RWPE2 (cell line): ENCODE measurements around the gene KIF25.

Source experiments
- ATAC-seq: fragments of 200-7000 bp; cut with Tn5 transposase; 3 replicates; pipeline ENCODE4 v1.9.1; 2021; ENCODE audit warnings: low read depth
- DNase-seq: peaks from one replicate; pipeline ENCODE4 v3.0.0-alpha.2; 2020; ENCODE audit warnings: low spot score
- H3K27ac ChIP-seq: fragments of 450-650 bp; 2 replicates; pipeline ENCODE4 v1.5.1; 2017; ENCODE audit warnings: mild to moderate bottlenecking; ENCODE audit not compliant: poor library complexity, severe bottlenecking
- H3K27me3 ChIP-seq: fragments of 250-450 bp; sonication (Bioruptor Pico); 2 replicates; pipeline ENCODE4 v1.5.1; 2021; ENCODE audit warnings: mild to moderate bottlenecking, moderate library complexity; ENCODE audit not compliant: insufficient read depth, poor library complexity, severe bottlenecking
- H3K36me3 ChIP-seq: fragments of 250-450 bp; sonication (Bioruptor Pico); 2 replicates; pipeline ENCODE4 v1.5.1; 2020; ENCODE audit warnings: low read depth, mild to moderate bottlenecking, moderate library complexity
- H3K4me1 ChIP-seq: fragments of 250-450 bp; sonication (Bioruptor Pico); 2 replicates; pipeline ENCODE4 v1.5.1; 2021; ENCODE audit warnings: mild to moderate bottlenecking, moderate library complexity; ENCODE audit not compliant: insufficient read depth, poor library complexity, severe bottlenecking
- H3K4me3 ChIP-seq: fragments of 250-450 bp; sonication (Bioruptor Pico); 2 replicates; pipeline ENCODE4 v1.5.1; 2021; ENCODE audit warnings: mild to moderate bottlenecking, moderate library complexity; ENCODE audit not compliant: severe bottlenecking
- H3K9me3 ChIP-seq: fragments of 250-450 bp; sonication (Bioruptor Pico); 2 replicates; pipeline ENCODE4 v1.5.1; 2021; ENCODE audit warnings: mild to moderate bottlenecking, moderate library complexity; ENCODE audit not compliant: severe bottlenecking
- TF ChIP-seq, protein P1 (sequence below): fragments of 450-650 bp; IDR thresholded peaks from one replicate; pipeline ENCODE4 v1.5.1; 2017; ENCODE audit warnings: mild to moderate bottlenecking, moderate library complexity; ENCODE audit not compliant: poor library complexity, severe bottlenecking

KIF25 gene

DNA sequence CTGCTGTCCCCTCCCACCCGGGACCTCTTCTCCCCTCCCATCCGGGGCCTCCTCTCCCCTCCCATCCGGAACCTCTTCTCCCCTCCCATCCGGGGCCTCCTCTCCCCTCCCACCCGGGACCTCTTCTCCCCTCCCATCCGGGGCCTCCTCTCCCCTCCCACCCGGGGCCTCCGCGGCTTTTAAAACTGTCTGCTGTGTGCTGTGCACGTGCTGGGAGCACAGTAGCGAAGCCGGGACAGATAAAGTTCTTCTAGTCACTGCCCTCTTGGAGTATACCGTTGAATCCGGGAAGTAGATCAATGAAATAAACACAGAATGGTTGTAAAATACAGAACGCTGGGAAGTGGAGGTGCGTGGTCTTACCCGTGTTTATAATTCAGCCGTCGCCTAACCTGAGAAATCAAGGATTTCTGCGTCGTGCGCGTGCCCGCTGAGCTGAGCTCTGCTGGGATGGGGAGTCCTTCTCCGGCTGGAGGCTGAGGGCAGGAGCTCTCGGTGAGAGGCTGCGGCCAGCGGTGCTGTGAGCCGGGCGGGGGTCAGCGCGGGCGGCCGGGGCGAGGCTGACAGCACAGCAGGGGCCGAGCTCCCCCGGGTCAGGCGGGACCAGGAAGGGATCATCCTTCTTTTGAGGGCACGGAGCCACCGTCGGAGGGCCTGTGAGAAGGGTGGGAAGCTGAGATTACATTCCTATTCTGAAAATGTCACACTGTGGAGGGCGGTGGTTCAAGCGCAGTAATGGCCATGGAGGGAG lies 19.6 kb upstream of the KIF25 start:
- Histone ChIP-seq H3K4me1 (no peaks in the 10 kb centered on the region), H3K27ac (no peak overlapping the region)
- TF ChIP-seq, protein P1, sequence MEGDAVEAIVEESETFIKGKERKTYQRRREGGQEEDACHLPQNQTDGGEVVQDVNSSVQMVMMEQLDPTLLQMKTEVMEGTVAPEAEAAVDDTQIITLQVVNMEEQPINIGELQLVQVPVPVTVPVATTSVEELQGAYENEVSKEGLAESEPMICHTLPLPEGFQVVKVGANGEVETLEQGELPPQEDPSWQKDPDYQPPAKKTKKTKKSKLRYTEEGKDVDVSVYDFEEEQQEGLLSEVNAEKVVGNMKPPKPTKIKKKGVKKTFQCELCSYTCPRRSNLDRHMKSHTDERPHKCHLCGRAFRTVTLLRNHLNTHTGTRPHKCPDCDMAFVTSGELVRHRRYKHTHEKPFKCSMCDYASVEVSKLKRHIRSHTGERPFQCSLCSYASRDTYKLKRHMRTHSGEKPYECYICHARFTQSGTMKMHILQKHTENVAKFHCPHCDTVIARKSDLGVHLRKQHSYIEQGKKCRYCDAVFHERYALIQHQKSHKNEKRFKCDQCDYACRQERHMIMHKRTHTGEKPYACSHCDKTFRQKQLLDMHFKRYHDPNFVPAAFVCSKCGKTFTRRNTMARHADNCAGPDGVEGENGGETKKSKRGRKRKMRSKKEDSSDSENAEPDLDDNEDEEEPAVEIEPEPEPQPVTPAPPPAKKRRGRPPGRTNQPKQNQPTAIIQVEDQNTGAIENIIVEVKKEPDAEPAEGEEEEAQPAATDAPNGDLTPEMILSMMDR = no peak

DNA sequence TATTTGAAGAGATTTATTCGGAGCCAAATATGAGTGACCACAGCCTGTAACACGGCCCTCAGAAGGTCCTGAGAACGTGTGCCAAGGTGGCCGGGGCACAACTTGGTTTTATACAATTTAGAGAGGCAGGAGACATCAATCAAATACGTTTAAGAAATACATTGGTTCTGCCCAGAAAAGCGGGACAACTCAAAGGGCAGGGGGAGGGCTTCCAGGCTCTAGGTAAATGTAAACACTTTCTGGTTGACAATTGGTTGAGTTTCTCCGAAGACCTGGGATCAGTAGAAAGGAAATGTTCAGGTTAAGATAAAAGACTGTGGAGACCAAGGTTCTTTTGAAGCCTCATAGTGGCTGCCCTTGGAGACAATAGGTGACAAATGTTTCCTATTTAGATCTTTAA lies 18.9 kb upstream of the KIF25 start:
- H3K27ac ChIP-seq = no peak overlapping the region
- H3K36me3 ChIP-seq = no peaks in the 10 kb centered on the region
- ATAC-seq (no peak), DNase-seq (no peak)
- H3K9me3 ChIP-seq = no peaks in the 10 kb centered on the region
- H3K4me3 ChIP-seq = no peak overlapping the region
- TF ChIP-seq, protein P1 = no peak
- H3K27me3 ChIP-seq = no peaks in the 10 kb centered on the region
- no peaks in the 10 kb centered on the region for H3K4me1 ChIP-seq

More for the DNA sequence above, 19.6 kb upstream of the KIF25 start:
- no peaks in the 10 kb centered on the region for H3K27me3 ChIP-seq
- H3K36me3 ChIP-seq = no peaks in the 10 kb centered on the region
- no peak for ATAC-seq
- H3K4me3 ChIP-seq = no peak overlapping the region
- DNase-seq = no peak
- no peaks in the 10 kb centered on the region for H3K9me3 ChIP-seq

DNA sequence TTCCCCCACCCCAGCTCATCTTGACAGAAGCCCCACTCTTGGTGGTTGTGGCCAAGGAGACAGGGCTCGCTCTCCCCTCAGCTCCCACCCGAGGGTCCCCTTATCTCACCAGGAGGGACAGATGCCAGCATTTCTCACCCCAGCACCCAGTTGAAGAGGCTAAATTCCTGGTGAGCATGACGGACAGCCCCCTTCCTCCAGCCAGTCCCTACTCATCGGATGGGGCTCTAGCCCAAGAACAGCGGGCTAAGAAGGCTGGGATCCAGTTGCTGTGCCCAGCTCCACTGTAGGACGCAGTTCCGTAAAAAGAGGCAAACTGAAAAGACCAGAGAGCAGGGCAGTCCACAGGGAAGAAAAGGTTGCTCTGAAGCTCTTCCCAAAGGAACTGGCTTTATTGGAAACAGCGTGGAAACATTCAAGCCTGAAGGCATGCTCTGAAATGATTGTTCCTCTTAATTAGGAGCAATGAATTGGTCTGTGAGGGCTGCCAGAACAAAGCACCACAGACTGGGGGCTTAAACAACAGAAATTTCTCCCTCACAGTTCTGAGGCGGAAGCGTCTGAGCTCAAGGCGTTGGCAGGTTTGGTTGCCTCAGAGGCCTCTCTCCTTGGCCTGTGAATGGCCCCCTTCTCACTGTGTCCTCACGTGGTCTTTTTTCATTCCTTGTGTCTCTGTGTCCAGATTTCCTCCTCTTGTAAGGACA lies 17.9 kb upstream of the KIF25 start:
- Histone ChIP-seq H3K27ac (no peak overlapping the region), H3K36me3 (no peaks in the 10 kb centered on the region), H3K4me3 (no peak overlapping the region), H3K27me3 (no peaks in the 10 kb centered on the region), H3K9me3 (no peaks in the 10 kb centered on the region), H3K4me1 (no peaks in the 10 kb centered on the region)
- ATAC-seq (no peak), DNase-seq (no peak)
- TF ChIP-seq, protein P1 = no peak

DNA sequence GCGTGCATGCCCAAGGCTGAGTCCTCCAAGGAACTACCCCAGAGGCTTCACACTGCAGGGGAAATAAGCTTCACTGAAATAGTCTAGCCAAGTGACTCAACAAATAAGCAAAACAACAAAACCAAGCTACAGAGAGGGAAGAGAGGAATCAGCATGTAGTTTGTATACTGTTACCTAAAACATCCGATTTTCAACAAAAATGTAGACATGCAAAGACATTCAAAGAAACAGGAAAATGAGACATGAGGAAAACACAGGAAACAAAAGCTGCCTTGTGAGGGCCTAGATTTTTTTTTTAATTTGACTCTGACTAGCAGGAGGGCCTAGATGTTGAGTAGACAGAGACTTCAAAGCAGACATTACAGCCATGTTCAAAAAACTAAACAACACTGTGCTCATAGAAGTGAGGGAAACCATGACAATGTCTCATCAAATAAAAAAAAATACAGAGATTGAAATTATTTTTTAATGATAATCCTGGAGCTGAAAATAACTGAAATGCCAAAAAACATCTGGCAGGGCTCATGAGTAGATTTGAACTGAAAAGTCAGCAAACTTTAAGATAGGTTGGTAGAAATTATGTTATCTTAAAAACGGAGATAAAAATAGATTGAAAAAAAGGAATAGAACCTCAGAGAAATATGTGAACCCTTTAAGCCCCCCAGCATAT lies 16.4 kb upstream of the KIF25 start:
- Histone ChIP-seq H3K36me3 (no peaks in the 10 kb centered on the region), H3K4me3 (no peak overlapping the region), H3K9me3 (no peaks in the 10 kb centered on the region), H3K27me3 (no peaks in the 10 kb centered on the region), H3K27ac (no peak overlapping the region), H3K4me1 (no peaks in the 10 kb centered on the region)
- TF ChIP-seq, protein P1 = no peak
- no peak for DNase-seq
- ATAC-seq = no peak
